ENCODE results near the gene TP53BP2. TPM values are rescaled to one million over a fixed set of nuclear protein-coding genes. Genes with fewer than 3 reads are reported as not detected.

The TP53BP2 gene
- total RNA-seq, 4 donors from 2014 or later = 26.6 to 106 (median 43.8) TPM

GRCh38 chr1:223783676-223784075, 62.1 kb downstream of the TP53BP2 start:
- intact Hi-C loops (cut with DNase I) = no loop called here
- Histone ChIP-seq H3K27ac (replicated peaks in 1 of 4) (no peak overlapping the region), H3K27me3 (no peaks in the 10 kb centered on the region), H3K36me3 (peaks cover 1 to 64% (median 40%) of the 10 kb centered on the region in 4 donors), H3K4me1 (peaks cover 0 to 21% (median 14%) of the 10 kb centered on the region in 4 donors), H3K4me3 (no peak overlapping the region), H3K9me3 (no peaks in the 10 kb centered on the region)
- TF ChIP-seq EP300 (IDR thresholded peaks at IDR 0.05) = no peak
- TF ChIP-seq POLR2AphosphoS5 (IDR thresholded peaks at IDR 0.05) = no peak
- no peak for TF ChIP-seq POLR2A (IDR thresholded peaks at IDR 0.05; ENCODE audit: low read depth)
- TF ChIP-seq, protein P1, sequence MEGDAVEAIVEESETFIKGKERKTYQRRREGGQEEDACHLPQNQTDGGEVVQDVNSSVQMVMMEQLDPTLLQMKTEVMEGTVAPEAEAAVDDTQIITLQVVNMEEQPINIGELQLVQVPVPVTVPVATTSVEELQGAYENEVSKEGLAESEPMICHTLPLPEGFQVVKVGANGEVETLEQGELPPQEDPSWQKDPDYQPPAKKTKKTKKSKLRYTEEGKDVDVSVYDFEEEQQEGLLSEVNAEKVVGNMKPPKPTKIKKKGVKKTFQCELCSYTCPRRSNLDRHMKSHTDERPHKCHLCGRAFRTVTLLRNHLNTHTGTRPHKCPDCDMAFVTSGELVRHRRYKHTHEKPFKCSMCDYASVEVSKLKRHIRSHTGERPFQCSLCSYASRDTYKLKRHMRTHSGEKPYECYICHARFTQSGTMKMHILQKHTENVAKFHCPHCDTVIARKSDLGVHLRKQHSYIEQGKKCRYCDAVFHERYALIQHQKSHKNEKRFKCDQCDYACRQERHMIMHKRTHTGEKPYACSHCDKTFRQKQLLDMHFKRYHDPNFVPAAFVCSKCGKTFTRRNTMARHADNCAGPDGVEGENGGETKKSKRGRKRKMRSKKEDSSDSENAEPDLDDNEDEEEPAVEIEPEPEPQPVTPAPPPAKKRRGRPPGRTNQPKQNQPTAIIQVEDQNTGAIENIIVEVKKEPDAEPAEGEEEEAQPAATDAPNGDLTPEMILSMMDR (IDR thresholded peaks at IDR 0.05) = no peak
- WGBS = 85% methylated on average over 1 of the region's 1 CpG
- no peak for DNase-seq (ENCODE audit: extremely low spot score)

- TF ChIP-seq, protein P1 (IDR thresholded peaks at IDR 0.05) = no peak
- no peak for TF ChIP-seq POLR2A (IDR thresholded peaks at IDR 0.05; ENCODE audit: low read depth)
- no peak for TF ChIP-seq EP300 (IDR thresholded peaks at IDR 0.05)
- no peak for TF ChIP-seq POLR2AphosphoS5 (IDR thresholded peaks at IDR 0.05)
- H3K4me3 ChIP-seq = no peak overlapping the region
- no peaks in the 10 kb centered on the region for H3K27me3 ChIP-seq
- intact Hi-C loops (cut with DNase I) = no loop called here
- WGBS = 87% methylated on average over 6 of the region's 6 CpGs
- peaks cover 17 to 72% (median 59%) of the 10 kb centered on the region in 4 donors for H3K36me3 ChIP-seq
- H3K9me3 ChIP-seq = no peaks in the 10 kb centered on the region
- peaks cover 0 to 17% (median 13%) of the 10 kb centered on the region in 4 donors for H3K4me1 ChIP-seq
- H3K27ac ChIP-seq (replicated peaks in 1 of 4) = no peak overlapping the region
- no peak for DNase-seq (ENCODE audit: extremely low spot score)
Measured at GRCh38 chr1:223780949-223781348, 64.8 kb downstream of the TP53BP2 start.

DNA sequence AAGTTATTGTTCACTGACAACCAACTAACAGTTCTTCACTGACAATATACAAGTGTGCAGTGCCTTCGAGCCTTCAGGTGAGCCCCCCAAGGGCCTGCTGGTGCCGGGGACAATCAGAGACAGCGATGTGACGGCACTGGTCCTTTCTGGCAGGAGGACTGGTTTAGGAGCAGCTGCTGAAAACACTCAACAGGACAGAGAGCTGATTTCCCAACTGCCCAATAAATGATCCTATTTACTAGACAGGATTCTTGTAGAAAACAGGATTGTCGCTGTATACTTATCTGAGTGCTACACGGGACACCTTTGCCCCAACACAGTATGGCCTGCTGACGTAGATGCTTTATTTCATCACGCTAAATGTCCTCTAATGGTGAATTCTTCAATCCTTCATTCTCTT, 65.4 kb downstream of the TP53BP2 start:
- no peak for DNase-seq (ENCODE audit: extremely low spot score)
- H3K36me3 ChIP-seq = peaks cover 23 to 78% (median 61%) of the 10 kb centered on the region in 4 donors
- TF ChIP-seq EP300 (IDR thresholded peaks at IDR 0.05) = no peak
- no peak for TF ChIP-seq POLR2A (IDR thresholded peaks at IDR 0.05; ENCODE audit: low read depth)
- TF ChIP-seq POLR2AphosphoS5 (IDR thresholded peaks at IDR 0.05) = no peak
- TF ChIP-seq, protein P1 (IDR thresholded peaks at IDR 0.05) = no peak
- H3K4me3 ChIP-seq = no peak overlapping the region
- WGBS = 92% methylated on average over 8 of the region's 8 CpGs
- no peaks in the 10 kb centered on the region for H3K27me3 ChIP-seq
- no peak overlapping the region for H3K27ac ChIP-seq (replicated peaks in 1 of 4)
- no peaks in the 10 kb centered on the region for H3K9me3 ChIP-seq
- peaks cover 1 to 15% (median 10%) of the 10 kb centered on the region in 4 donors for H3K4me1 ChIP-seq
- intact Hi-C loops (cut with DNase I) = no loop called here

- TF ChIP-seq EP300 (IDR thresholded peaks at IDR 0.05) = no peak
- no peak for TF ChIP-seq POLR2AphosphoS5 (IDR thresholded peaks at IDR 0.05)
- TF ChIP-seq POLR2A (IDR thresholded peaks at IDR 0.05; ENCODE audit: low read depth) = no peak
- TF ChIP-seq, protein P1 (IDR thresholded peaks at IDR 0.05) = no peak
- no peaks in the 10 kb centered on the region for H3K27me3 ChIP-seq
- DNase-seq (ENCODE audit: extremely low spot score) = no peak
- intact Hi-C loops (cut with DNase I) = loop anchor here (10.0 kb wide), 1 partner anchor 68 kb away; the partner anchor contains the start of gene TP53BP2
- peaks cover 16 to 32% (median 20%) of the 10 kb centered on the region in 4 donors for H3K4me1 ChIP-seq
- no peak overlapping the region for H3K4me3 ChIP-seq
- H3K27ac ChIP-seq (replicated peaks in 1 of 4) = peak overlapping the region in 2 of 4 donors; percentile 7 to 54
- WGBS = 78% methylated on average over 10 of the region's 10 CpGs
- no peaks in the 10 kb centered on the region for H3K9me3 ChIP-seq
- H3K36me3 ChIP-seq = peaks cover 39 to 92% (median 79%) of the 10 kb centered on the region in 4 donors
Measured at GRCh38 chr1:223776826-223777454, 68.8 kb downstream of the TP53BP2 start.
